ENCODE data around the gene CAPN8.
"Not testable (repeated sequence)": the region's sequence is repeated elsewhere in the genome, so short reads cannot be mapped to it uniquely, and the experiment has no call there.

CAPN8 gene

DNA sequence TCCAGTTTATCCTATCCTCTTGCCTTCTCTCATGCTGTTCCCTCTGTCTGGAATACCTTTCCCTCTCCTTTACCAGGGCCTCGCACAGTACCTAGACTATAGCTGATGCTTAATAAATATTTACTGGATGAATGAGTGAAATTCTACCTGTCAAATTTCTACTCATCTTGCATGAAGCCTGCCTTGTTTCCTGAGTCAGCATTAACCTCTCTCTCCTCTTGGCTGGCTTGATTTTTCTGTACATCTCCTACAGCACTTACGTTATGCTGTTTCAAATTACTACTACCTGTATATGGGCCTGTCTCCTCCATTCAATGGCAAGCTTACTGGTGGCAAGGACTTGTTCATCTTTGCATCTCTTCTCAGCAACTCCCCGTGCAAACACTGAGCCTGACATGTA lies 130.8 kb downstream of the CAPN8 start:
- FAIRE-seq (no peak), DNase-seq (ENCODE audit: insufficient read length, low spot score) (no peak)

DNA sequence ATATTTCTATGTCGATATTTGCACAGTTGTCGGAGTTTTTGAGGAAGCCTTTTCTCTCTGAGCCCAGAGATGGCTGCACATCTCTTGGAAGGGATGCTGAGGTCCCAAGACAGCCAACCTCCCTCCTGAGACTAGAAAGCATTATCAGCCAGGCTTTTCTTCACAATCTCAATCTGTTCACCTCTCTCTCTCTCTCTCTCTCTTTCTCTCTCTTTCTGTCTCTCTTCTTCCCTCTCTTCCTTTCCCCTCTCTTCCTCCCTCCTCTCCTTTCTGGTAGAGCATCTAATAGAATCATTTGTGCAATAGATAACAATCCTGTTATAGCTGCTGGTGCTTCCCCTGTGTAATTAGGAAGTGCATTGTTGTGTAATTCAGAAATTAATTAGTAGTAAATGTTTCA lies 131.8 kb downstream of the CAPN8 start:
- FAIRE-seq: no peak

DNA sequence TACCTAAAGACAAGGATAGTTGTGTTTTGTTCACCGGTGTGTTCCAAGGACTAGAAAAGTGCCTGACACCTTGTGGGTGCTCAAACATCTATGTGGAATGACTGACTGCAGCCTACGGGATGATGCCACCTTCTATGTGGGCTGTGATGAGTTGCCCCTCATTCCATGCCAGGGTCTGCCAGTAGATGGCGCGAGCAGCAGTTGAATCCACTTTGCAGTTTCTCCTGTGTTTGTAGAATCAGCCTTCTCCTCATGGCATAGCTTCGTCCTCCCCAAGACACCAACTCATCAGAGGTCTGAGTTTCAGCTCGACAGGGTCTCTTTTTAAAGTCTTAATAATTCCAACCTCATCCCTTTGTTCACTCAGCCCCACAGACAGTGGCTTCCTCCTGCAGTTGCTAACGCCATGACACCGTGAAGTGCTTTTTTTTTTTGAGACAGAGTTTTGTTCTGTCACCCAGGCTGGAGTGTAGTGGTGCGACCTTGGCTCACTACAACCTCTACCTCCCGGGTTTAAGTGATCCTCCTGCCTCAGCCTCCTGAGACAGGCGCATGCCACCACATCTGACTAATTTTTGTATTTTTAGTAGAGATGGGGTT lies 133.7 kb downstream of the CAPN8 start:
- DNase-seq (ENCODE audit: insufficient read length, low spot score): peak; percentile 26
- FAIRE-seq: peak; percentile 26

More for the DNA sequence above, 131.8 kb downstream of the CAPN8 start:
- DNase-seq (ENCODE audit: insufficient read length, low spot score): no peak

DNA sequence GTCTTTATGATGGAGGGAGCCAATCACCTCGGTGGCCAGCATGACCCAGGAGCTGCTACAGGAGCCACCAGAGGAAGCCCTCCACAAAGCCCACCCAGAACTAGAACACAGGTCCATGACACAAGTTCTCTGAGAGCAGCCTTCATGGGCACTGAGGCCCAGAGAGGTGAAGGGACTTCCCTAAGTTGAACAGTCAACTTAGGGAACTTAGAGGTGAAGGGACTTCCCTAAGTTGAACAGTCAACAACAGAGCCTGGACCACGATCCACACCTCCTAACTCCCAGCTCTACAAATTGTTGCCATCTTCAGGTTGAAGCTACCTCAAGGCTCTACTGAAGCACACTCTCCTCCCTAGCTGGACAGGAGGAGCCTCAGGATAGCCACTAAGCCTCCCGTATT lies 139.5 kb downstream of the CAPN8 start:
- DNase-seq (ENCODE audit: insufficient read length, low spot score) (no peak), FAIRE-seq (no peak)

DNA sequence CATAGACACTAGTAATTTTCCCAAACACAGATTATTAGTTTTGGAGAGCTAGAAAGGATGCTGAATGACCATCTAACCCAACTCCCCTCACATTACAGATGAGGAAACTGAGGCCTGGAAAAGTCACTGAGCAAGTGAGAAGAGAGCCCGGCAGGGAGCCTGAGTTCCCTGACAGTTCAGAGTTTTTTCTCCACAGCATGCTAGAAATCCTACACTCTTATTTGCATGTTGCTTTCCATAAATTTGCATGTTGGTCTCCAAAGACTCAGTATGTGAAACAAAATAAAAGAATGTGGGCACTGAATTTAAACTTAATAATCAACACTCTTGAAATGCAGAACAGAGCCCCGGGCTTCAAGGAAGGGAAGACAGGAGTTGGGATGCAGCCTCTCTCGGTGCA lies 140.0 kb downstream of the CAPN8 start:
- FAIRE-seq (no peak), DNase-seq (ENCODE audit: insufficient read length, low spot score) (no peak)

DNA sequence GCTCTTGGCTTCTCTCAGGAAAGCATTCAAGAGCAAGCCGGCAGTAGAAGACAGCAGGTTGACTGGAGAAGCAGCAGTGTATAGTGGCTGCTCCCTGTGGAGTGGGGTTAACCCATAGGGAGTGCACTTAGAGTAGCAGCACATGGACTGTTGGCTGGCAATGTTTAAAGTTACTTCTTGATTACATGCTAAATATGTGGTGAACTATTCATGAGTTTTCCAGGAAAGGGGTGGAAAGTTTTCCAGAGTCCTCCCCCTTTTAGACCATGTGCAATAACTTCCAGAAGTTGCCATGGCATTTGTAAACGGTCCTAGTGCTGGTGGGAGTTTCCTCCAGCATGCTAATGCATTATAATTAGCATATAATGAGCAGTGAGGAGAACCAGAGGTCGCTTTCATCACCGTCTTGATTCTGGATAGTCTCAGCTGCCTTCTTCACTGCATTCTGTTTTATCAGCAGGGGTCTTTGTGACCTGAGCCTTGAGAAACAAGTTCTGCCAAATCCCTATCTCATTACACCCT lies 140.5 kb downstream of the CAPN8 start:
- DNase-seq (ENCODE audit: insufficient read length, low spot score) (no peak), FAIRE-seq (no peak)

DNA sequence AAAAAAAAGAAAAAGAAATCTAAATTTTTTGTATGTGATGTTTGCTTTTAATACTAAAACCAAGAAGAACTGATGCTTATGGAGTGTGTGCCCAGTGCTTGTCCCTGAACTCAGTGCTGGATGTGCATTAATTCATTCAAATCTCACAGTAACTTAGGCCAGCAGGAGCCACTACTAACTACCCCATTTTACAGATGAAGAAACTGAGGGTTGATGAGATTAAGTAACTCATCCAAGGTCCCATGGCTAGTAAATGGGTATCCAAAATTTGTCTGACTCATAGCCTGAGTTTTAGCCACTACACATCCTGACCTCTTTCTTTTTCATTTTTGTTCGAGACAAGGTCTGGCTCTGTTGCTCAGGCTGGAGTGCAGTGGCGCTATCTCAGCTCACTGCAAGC lies 144.4 kb downstream of the CAPN8 start:
- DNase-seq (ENCODE audit: insufficient read length, low spot score) (no peak), FAIRE-seq (no peak)

DNA sequence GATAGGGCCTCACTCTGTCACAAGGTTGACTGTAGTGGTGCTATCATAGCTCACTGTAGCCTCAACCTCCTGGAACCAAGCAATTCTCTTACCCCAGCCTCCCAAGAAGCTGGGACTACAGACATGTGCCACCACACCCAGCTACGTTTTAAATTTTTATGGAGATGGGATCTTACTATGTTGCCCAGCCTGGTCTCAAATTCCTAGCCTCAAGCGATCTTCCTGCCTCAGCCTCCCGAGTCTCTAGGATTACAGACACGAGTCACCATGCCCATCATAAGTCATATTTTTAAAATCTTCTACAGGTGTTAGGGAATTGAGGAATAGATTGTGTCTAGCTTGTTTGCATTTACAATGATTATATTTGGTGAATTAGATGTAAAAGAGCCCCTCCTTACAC lies 145.3 kb downstream of the CAPN8 start:
- no peak for DNase-seq (ENCODE audit: insufficient read length, low spot score)
- no peak for FAIRE-seq

DNA sequence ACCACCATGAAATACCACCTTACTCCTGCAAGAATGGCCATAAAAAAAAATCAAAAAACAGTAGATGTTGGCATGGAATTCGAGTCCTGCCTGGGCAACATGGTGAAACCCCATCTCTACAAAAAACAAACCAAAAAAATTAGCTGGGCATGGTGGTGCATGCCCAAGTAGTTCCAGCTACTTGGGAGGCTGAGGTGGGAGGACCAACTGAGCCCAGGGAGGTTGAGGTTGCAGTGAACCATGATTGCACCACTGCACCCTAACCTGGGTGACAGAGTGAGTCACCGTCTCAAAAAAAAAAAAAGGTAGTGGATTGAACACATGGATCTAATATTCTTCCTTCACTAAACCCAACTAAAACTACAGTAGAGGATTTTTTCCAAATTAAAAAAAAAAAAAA lies 146.4 kb downstream of the CAPN8 start:
- DNase-seq (ENCODE audit: insufficient read length, low spot score) (no peak), FAIRE-seq (no peak)

DNA sequence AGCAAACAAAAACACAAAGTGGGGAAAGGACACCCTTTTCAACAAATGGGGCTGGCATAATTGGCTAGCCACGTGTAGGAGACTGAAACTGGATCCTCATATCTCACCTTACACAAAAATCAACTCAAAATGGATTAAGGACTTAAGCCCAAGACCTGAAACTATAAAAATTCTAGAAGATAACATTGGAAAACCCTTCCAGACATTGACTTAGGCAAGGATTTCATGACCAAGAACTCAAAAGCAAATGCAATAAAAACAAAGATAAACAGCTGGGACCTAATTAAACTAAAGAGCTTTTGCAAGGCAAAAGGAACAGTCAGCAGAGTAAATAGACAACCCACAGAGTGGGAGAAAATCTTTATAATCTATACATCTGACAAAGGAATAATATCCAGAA lies 146.9 kb downstream of the CAPN8 start:
- DNase-seq (ENCODE audit: insufficient read length, low spot score); FAIRE-seq: not testable (repeated sequence)

DNA sequence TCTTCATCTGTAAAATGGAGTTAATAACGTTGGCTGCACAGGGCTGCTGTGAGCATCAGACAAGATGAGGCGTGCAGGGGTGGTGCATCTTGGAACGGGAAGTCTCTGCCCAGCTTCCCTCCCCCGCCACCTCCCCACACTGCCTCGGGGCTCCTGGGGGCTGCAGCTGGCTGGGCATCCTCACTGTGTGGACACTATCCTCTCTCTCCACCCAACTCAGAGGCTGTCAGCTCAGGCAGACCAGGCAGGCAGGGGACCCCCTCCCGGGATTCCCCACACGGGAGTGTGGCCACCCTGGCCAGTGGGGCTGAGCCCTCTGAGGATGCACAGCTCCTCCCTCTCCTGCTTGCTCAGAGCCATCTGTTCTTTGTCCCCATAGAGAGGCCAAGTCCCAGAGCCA lies 149.6 kb downstream of the CAPN8 start:
- FAIRE-seq (no peak), DNase-seq (ENCODE audit: insufficient read length, low spot score) (no peak)

DNA sequence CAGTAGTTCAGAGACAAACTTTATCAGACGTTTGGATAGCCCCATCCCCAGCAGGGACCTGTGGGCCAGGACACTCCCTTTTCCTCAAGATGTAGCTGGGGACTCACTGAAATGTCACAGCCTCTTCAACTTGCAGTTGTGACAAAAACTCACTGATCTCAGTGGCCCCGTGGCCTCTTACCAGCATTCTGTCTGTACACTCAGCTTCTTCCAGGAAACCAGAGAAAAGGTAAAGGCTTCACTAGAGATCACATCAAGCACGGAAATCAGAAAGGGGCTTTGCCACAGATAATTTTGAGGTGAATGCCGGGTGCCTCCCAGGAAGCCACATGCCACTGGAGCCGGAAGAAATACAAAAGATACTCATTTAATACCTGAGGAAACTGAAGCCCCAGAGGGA lies 150.1 kb downstream of the CAPN8 start:
- no peak for DNase-seq (ENCODE audit: insufficient read length, low spot score)
- no peak for FAIRE-seq

DNA sequence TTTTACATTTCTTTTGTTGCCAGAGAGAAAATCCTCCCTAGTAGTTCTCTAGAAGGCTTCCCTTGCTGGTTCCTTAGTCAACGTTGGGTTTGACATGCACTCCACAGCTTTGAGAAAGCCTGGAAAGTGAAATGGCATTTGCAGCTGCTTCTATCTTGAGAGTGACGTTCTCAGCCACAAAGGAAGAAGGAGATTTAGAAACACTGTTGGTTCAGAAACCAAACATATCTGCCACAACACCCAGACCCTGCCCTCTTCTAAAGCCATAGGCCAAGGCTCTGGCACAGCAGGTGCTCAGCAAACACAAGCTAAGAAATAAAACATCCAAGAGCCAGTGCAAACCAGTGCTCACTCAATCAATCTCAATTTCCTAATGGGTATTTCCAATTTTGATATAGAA lies 150.9 kb downstream of the CAPN8 start:
- DNase-seq (ENCODE audit: insufficient read length, low spot score) (no peak), FAIRE-seq (no peak)

DNA sequence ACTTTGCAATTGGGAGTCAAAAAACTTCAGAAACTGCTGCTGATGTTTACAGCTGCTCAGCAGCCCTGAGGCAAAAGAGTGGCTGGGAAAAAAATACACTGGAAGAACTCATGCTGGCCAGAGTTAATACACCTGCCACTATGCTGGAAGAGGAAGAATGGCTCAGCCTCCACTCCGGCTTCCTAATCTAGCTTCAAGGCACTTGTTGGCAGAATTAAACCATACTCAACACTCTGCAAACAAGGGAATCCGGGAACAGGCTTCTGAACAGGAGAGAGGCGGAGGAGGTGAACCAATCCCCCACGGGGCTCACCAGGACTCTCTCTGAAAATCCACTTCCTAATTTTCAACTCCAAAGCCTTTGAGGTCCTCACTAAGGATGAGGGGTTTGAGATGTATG lies 152.2 kb downstream of the CAPN8 start:
- FAIRE-seq (no peak), DNase-seq (ENCODE audit: insufficient read length, low spot score) (no peak)

DNA sequence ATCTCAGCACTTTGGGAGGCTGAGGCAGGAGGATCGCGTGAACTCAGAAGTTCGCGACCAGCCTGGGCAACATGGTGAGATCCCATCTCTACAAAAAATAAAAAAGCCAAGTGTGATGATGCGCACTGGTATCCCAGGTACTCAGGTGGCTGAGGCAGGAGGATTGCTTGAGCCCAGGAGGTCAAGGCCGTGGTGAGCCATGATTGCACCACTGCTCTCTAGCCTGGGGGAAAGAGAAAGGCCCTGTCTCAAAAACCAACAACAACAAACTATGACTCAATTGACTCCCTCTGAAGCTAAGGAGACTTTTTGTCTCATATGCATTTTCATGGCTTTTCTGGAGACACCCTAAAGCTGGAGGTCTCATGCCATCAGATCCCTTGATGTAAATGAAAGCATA lies 153.4 kb downstream of the CAPN8 start:
- FAIRE-seq (no peak), DNase-seq (ENCODE audit: insufficient read length, low spot score) (no peak)

DNA sequence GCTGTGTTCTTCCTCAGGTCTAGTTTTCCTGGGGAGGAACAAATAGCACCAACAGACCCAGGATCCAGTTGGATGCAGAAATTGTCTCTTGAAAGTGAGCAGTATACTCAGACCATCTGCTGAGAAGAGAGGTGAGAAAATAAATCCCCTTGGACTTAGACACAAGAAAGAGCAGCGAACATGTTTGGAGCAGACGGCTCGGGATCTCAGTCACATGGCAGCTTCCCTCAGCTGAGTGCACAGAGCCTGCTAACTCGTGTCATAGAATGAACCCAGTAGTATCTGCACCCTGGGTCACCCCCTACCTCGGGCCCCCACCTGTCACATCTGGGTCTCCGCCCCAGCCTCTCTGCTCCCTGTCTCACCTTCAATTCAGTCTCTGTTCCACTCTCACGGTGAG lies 156.7 kb downstream of the CAPN8 start:
- no peak for DNase-seq (ENCODE audit: insufficient read length, low spot score)
- no peak for FAIRE-seq

DNA sequence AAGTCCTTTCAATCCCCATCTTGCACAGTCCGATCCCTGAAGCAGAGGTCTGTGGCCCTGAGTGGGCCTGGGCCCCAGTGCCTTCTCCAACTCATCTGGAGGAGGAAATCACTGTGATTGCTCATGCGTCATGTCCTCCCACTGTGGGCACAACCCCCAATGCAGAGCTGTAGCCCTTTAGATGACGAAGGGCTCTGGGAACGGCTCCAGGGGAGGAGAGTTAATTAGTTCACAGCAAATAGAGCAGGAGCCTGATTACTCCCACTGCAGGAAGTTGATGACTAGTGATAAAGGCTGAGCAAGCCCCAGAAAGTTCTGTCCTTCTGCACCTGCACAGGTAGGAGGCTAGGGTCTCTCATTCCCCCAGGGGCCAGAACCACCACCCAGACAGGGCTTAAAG lies 160.8 kb downstream of the CAPN8 start:
- DNase-seq (ENCODE audit: insufficient read length, low spot score) (no peak), FAIRE-seq (no peak)

DNA sequence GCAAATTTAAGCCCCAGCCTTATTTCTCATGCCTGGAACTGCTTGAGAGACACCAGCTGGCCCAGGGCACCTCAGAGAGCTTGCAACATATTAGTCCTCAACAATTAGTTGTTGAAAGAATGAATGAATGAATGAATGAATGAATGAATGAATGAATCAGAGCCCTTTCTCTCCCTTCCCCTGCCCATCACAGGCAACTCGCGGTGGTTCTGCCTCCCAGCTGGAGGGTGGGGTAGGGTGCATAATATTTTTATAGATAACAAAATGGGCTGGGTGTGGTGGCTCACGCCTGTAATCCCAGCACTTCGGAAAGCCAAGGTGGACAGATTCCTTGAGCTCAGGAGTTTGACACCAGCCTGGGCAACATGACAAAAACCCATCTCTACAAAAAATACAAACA lies 162.2 kb downstream of the CAPN8 start:
- no peak for DNase-seq (ENCODE audit: insufficient read length, low spot score)
- no peak for FAIRE-seq

DNA sequence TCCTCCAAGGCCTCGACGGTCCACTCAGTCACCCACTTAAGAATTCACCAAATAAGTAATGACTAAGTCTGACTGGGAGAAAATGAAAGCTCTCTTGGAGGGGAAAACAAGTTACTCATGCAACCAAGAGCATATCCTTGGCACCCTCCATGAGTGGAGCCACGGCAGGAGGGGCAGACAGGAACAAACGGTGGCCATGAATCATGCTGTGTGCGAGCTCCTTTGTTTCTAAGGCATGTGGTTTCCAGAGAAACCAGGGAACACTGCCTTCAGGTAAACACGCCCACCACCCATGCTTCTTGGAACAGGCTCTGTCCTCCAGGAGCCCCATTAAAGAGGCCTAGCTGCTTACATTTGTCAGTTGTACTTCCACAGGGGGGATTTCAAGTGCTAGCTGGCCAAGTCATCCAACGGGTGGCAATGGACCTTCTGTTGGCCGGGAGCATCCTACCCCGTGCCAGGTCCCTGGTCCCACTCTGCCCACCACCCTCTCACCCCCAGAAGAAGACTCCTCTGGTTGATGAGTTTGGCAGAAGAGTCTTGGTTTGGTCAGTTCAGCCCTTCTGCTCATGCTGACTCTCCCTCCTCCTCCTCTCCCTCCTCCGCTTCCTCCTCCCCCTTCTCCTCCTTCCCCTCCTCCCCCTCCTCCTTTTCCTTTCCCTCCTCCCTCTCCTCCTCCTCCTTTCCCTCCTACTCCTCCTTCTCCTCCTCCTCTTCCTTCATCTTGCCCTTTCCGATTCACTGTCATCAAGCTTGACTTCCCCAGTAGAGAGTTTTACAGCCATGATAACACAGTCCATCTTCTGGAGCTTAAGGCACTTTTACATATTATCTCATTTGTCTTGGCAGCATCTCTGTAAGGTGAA lies 164.7 kb downstream of the CAPN8 start:
- FAIRE-seq (no peak), DNase-seq (ENCODE audit: insufficient read length, low spot score) (no peak)

DNA sequence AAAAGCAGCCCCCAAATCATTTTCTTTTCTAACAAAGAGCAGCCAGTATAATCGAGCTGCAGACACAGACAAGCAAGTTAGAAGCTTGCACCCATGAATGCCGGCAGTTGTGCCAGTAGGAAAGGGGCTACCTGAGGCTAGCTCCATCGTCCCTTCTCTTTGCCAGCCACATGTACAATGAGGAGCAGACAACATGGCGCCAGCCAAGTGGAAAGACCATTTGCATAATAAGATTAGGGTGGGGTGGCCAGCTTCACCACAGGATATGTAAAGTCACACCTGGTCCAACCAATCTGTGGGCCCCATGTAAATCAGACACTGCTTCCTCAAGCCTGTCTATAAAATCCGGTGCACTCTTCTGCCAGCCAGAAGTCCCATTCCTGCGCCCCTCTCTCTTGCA lies 168.6 kb downstream of the CAPN8 start:
- no peak for FAIRE-seq
- DNase-seq (ENCODE audit: insufficient read length, low spot score): no peak

DNA sequence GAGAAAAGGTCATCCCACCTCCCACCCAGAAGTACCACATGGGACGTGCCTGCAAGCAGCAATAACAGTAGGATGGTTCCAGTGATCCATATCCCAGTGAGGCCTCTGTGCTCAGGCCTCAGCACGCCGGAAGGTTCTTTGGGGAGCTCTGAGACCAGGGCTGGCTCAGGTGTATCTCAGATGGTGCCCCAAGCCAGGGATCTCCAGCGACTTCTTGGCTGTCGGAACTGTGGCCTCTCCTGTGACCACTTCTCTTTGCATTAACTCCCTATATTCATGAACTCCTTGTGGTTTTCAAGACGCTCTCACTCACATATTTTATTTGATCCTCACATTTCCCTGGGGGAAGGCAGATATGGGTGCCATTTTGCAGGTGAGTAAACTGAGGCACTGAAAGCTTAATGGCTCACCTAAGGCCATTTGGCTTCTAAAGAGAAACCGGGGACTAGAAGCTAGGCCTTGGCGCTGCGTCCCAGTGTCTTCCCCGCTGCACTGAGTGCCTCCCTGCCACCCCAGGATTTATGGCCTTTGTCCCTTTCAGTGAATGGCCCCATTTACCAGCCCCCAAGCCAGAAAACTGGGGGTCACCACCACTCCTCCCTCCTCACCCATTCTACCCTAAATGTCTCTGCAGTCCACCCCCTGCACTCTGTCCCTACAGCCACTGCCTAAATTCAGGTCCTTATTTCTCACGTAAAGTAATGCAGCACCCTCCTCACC lies 170.4 kb downstream of the CAPN8 start:
- FAIRE-seq (no peak), DNase-seq (ENCODE audit: insufficient read length, low spot score) (no peak)

DNA sequence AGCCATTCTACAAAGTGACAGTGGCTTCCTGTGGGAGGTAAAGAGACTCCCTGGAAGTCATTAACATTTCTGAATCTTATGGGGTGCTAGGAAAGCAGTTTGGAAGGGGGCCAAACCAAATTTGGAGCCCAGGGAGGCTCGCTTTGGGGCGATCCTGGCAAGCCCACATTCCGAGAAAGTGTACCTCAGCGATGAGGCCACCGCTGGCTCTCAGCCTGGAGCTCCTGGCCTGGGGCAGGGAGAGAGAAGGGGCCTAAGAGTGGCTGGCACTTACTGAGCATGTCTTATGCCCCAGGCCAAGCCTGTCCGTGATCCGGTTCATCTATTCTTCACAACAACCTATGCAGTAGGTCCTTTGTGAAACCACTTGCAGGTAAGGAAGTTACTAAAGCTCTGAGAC lies 173.5 kb downstream of the CAPN8 start:
- no peak for FAIRE-seq
- DNase-seq (ENCODE audit: insufficient read length, low spot score): no peak
